HG03139 (cell line): Measurements from ENCODE around the gene ZNF682.
"Not testable (repeated sequence)": the region's sequence is repeated elsewhere in the genome, so short reads cannot be mapped to it uniquely, and the experiment has no call there.

ENCODE experiments used
- ATAC-seq: cut with Tn5 transposase; IDR thresholded peaks from one replicate; pipeline ENCODE4 v1.9.1; 2021; ENCODE audit not compliant: unreplicated experiment

The ZNF682 gene

GRCh38 chr19:20005741-20006140 lies 33.6 kb downstream of the ZNF682 start:
- no peak for ATAC-seq

GRCh38 chr19:19997656-19998268 lies 41.5 kb downstream of the ZNF682 start:
- ATAC-seq: no peak

GRCh38 chr19:19966862-19967261 lies 72.4 kb downstream of the ZNF682 start:
- no peak for ATAC-seq

GRCh38 chr19:19966126-19966525 lies 73.2 kb downstream of the ZNF682 start:
- not testable (repeated sequence) for ATAC-seq

DNA sequence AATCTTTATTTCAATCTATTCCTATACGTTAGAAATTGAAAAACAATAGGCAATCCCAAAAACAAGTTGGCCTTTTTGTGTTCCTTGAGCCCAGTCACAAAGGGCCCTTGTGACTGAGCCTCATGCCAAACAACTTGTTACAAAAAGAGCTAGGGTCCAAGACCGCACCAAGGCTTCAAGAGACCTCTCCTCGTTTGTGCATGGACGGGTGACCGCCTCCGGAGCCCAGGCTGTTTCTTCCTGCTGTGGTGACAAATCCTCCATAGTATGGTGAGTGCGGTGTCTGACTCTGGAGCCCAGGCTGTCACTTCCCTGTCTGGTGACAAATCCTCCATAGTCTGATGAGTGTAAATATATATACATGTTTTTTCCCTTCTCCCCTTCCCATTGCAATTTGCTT lies 74.9 kb downstream of the ZNF682 start:
- no peak for ATAC-seq

- ATAC-seq: not testable (repeated sequence)
These were observed 80.0 kb downstream of the ZNF682 start for GRCh38 chr19:19959151-19959799.

- ATAC-seq: not testable (repeated sequence)
These were observed 81.5 kb downstream of the ZNF682 start for GRCh38 chr19:19957766-19958165.

- no peak for ATAC-seq
These were observed 82.8 kb downstream of the ZNF682 start for GRCh38 chr19:19956434-19957075.

GRCh38 chr19:19955208-19955607 lies 84.1 kb downstream of the ZNF682 start:
- no peak for ATAC-seq
